HG03039 (cell line): ENCODE data around the gene LRRC7.

ENCODE experiments used
- ATAC-seq: cut with Tn5 transposase; IDR thresholded peaks from one replicate; pipeline ENCODE4 v1.9.1; 2021; ENCODE audit warnings: mild to moderate bottlenecking, moderate library complexity; ENCODE audit not compliant: unreplicated experiment

Gene LRRC7

GRCh38 chr1:70083519-70083918 is 515.8 kb downstream of the LRRC7 start:
- no peak for ATAC-seq

GRCh38 chr1:70084314-70084915 is 516.7 kb downstream of the LRRC7 start:
- ATAC-seq: no peak

GRCh38 chr1:70085521-70085920 is 517.8 kb downstream of the LRRC7 start:
- ATAC-seq: no peak

- no peak for ATAC-seq
Observed at GRCh38 chr1:70086897-70087296, 519.2 kb downstream of the LRRC7 start.

GRCh38 chr1:70090141-70090540 is 522.4 kb downstream of the LRRC7 start:
- no peak for ATAC-seq

- ATAC-seq: no peak
Observed at GRCh38 chr1:70090875-70091274, 523.2 kb downstream of the LRRC7 start.

GRCh38 chr1:70091811-70092210 is 524.1 kb downstream of the LRRC7 start:
- no peak for ATAC-seq

GRCh38 chr1:70092526-70092925 is 524.8 kb downstream of the LRRC7 start:
- ATAC-seq: no peak

GRCh38 chr1:70093250-70093975 is 525.7 kb downstream of the LRRC7 start:
- no peak for ATAC-seq

GRCh38 chr1:70101231-70101630 is 533.5 kb downstream of the LRRC7 start:
- no peak for ATAC-seq

- ATAC-seq: no peak
Observed at GRCh38 chr1:70101774-70102173, 534.1 kb downstream of the LRRC7 start.

- ATAC-seq: no peak
Observed at GRCh38 chr1:70103770-70104169, 536.0 kb downstream of the LRRC7 start.

- no peak for ATAC-seq
Observed at GRCh38 chr1:70109241-70109640, 541.5 kb downstream of the LRRC7 start.

GRCh38 chr1:70112838-70113237 is 545.1 kb downstream of the LRRC7 start:
- no peak for ATAC-seq

GRCh38 chr1:70115315-70115714 is 547.6 kb downstream of the LRRC7 start:
- ATAC-seq: no peak

GRCh38 chr1:70117046-70117445 is 549.3 kb downstream of the LRRC7 start:
- ATAC-seq: no peak

- ATAC-seq: no peak
Observed at GRCh38 chr1:70134148-70134547, 566.4 kb downstream of the LRRC7 start.

- no peak for ATAC-seq
Observed at GRCh38 chr1:70140343-70140742, 572.6 kb downstream of the LRRC7 start.

- no peak for ATAC-seq
Observed at GRCh38 chr1:70140894-70141293, 573.2 kb downstream of the LRRC7 start.

GRCh38 chr1:70142075-70142474 is 574.4 kb downstream of the LRRC7 start:
- ATAC-seq: no peak

GRCh38 chr1:70143048-70143659 is 575.4 kb downstream of the LRRC7 start:
- ATAC-seq: no peak

GRCh38 chr1:70146488-70146887 is 578.8 kb downstream of the LRRC7 start:
- ATAC-seq: no peak
